ENCODE measurements around the gene ROR1.
"Not testable (repeated sequence)": the region's sequence is repeated elsewhere in the genome, so short reads cannot be mapped to it uniquely, and the experiment has no call there.

ROR1 gene

DNA sequence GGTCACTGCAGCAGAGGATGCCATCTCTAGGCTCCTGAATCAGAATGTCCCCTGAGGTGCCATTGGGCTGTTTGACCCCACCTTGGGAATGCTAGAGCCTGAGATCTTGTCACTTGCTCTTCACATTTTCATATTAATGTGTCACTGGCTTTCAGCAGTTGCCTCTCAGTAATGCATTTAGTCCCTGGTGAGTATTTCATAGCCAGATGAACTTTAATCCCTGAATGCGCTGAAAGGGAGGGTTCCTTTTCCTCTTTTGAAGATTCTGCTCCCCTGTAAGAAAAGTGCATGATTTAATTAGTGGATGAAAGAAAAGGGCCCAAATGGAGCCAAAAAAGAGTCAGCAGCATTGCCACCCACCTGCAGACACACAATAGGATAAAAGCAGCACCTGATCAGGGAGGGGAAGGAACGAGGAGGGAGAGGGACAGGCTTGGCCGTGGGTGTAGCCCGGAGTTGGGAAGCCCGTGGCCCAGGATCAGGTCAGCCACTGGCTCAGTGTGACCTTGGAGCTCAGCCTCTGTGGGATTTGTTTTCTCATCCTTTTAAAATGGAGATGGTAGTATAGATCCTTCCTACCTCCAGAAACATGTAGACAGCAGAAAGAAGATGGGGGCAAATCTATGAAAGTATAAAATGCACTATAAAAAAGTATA, 31.1 kb downstream of the ROR1 start:
- no peak for TF ChIP-seq CTCF (IDR thresholded peaks at IDR 0.05; ENCODE audit: low read depth, low read length, missing control alignments)
- no peak for DNase-seq (ENCODE audit: extremely low read depth, low read depth)
- no peak overlapping the region for H3K4me3 ChIP-seq (replicated peaks; ENCODE audit: low read depth, low read length)

DNA sequence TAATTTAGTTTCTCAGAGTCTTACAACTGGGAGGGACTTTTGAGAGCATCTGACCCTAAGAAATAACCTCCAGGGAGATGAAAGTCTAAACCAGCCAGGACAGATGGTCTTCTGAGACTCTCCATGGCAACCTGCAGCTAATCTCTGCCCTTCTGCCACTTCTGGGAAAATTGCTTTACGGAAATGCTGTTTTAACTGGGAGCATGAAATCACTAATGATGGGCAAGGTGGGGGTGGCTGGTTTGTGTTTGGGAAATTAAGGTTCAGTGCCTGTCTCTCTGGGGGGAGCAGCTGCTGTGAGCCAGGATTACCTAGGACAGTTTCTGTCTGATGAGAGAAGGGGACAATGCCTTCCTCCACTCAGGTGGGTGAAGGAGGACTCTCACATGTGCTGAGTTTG, 33.2 kb downstream of the ROR1 start:
- no peak overlapping the region for H3K4me3 ChIP-seq (replicated peaks; ENCODE audit: low read depth, low read length)
- TF ChIP-seq CTCF (IDR thresholded peaks at IDR 0.05; ENCODE audit: low read depth, low read length, missing control alignments), result no peak
- DNase-seq (ENCODE audit: extremely low read depth, low read depth), result no peak

GRCh38 chr1:63810936-63811469, 37.2 kb downstream of the ROR1 start:
- no peak for TF ChIP-seq CTCF (IDR thresholded peaks at IDR 0.05; ENCODE audit: low read depth, low read length, missing control alignments)
- no peak overlapping the region for H3K4me3 ChIP-seq (replicated peaks; ENCODE audit: low read depth, low read length)
- DNase-seq (ENCODE audit: extremely low read depth, low read depth), result no peak

GRCh38 chr1:63812071-63812700, 38.4 kb downstream of the ROR1 start:
- no peak overlapping the region for H3K4me3 ChIP-seq (replicated peaks; ENCODE audit: low read depth, low read length)

GRCh38 chr1:63813829-63814277, 40.0 kb downstream of the ROR1 start:
- no peak overlapping the region for H3K4me3 ChIP-seq (replicated peaks; ENCODE audit: low read depth, low read length)
- DNase-seq (ENCODE audit: extremely low read depth, low read depth), result peak; percentile 49
- TF ChIP-seq CTCF (IDR thresholded peaks at IDR 0.05; ENCODE audit: low read depth, low read length, missing control alignments), result no peak

More at GRCh38 chr1:63812071-63812700, 38.4 kb downstream of the ROR1 start:
- TF ChIP-seq CTCF (IDR thresholded peaks at IDR 0.05; ENCODE audit: low read depth, low read length, missing control alignments), result no peak
- DNase-seq (ENCODE audit: extremely low read depth, low read depth), result no peak

- not testable (repeated sequence) for DNase-seq (ENCODE audit: extremely low read depth, low read depth); H3K4me3 ChIP-seq (replicated peaks; ENCODE audit: low read depth, low read length)
Measured at GRCh38 chr1:63816217-63816815, 42.5 kb downstream of the ROR1 start.

DNA sequence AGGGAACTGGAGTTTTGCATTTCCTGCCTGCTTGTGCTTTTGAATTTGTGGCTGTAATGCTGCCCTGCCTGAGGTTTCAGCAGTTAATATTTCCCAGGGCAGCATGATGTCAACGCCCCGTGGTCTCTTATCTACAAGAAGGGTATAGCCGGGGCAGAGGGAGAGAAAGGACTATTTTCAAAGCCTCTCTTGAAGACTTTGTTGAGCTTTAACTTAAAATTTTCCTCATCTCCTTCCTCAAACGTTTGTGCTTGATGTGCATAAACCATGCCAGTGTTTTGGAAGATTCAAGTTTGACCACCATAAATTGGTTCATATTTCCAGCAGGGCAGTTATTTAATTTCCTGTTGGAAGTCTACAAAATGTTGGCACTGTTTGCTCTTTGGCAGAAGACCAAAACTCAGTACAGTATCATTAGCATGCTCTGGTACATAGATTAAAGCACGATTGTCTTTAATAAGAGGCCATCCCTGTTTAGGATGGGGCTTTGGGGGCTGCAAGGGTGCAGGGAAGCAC, 43.4 kb downstream of the ROR1 start:
- no peak for TF ChIP-seq CTCF (IDR thresholded peaks at IDR 0.05; ENCODE audit: low read depth, low read length, missing control alignments)
- H3K4me3 ChIP-seq (replicated peaks; ENCODE audit: low read depth, low read length), result no peak overlapping the region
- DNase-seq (ENCODE audit: extremely low read depth, low read depth), result no peak
